WTC11 (cell line): Measurements from ENCODE around the gene ADAMTS18. TPM values are rescaled to one million over a fixed set of nuclear protein-coding genes. Genes with fewer than 3 reads are reported as not detected.

Experiments used
- ATAC-seq: fragments of 200-7000 bp; cut with Tn5 transposase; 2 replicates; pipeline ENCODE4 v1.10.0; 2021; ENCODE audit warnings: mild to moderate bottlenecking, moderate library complexity
- CTCF ChIA-PET: fragments of 300-600 bp; sonication (Branson Sonifier 250); formaldehyde crosslinking; loops from one replicate; lab custom pipeline; 2021; ENCODE audit warnings: antibody characterized with exemption; lab: Charles Lee
- POLR2A ChIA-PET: fragments of 350-600 bp; sonication (Branson Sonifier 250); formaldehyde crosslinking; loops from one replicate; lab custom pipeline; 2021; ENCODE audit warnings: antibody characterized with exemption; lab: Charles Lee
- DNase-seq: peaks from one replicate; pipeline ENCODE4 v3.0.0; 2021; ENCODE audit warnings: low spot score
- H3K27ac Mint-ChIP-seq: 2 replicates; pipeline ENCODE4 v1.8.0; 2021; ENCODE audit warnings: mixed read lengths
- H3K27me3 Mint-ChIP-seq: 2 replicates; pipeline ENCODE4 v1.8.0; 2021; ENCODE audit warnings: low read depth, mild to moderate bottlenecking, moderate library complexity, mixed read lengths
- H3K36me3 Mint-ChIP-seq: 2 replicates; pipeline ENCODE4 v1.8.0; 2021; ENCODE audit warnings: mixed read lengths
- H3K4me1 Mint-ChIP-seq: 2 replicates; pipeline ENCODE4 v1.8.0; 2022; ENCODE audit warnings: mixed read lengths
- H3K4me3 Mint-ChIP-seq: 2 replicates; pipeline ENCODE4 v1.8.0; 2021; ENCODE audit warnings: mild to moderate bottlenecking, moderate library complexity, mixed read lengths
- H3K9me3 Mint-ChIP-seq: 2 replicates; pipeline ENCODE4 v1.8.0; 2021; ENCODE audit warnings: mixed read lengths
- ELF4 ChIP-seq: sonication (generic); formaldehyde crosslinking; IDR thresholded peaks from 2 replicates; pipeline ENCODE4 v1.8.1; 2022; ENCODE audit warnings: low read depth, mild to moderate bottlenecking, moderate library complexity, missing genetic modification reagents
- EMX1 ChIP-seq: fragments of 250-450 bp; sonication (Bioruptor Pico); IDR thresholded peaks from 2 replicates; pipeline ENCODE4 v1.8.0; 2021; ENCODE audit warnings: mild to moderate bottlenecking
- ESRRA ChIP-seq: sonication (generic); formaldehyde crosslinking; IDR thresholded peaks from 2 replicates; pipeline ENCODE4 v1.8.1; 2022; ENCODE audit warnings: mild to moderate bottlenecking, missing genetic modification reagents, borderline replicate concordance
- FOXJ3 ChIP-seq: sonication (generic); formaldehyde crosslinking; IDR thresholded peaks from 2 replicates; pipeline ENCODE4 v1.9.0; 2021; ENCODE audit warnings: missing genetic modification reagents, mild to moderate bottlenecking, borderline replicate concordance
- FOXK1 ChIP-seq: sonication (generic); formaldehyde crosslinking; IDR thresholded peaks from 2 replicates; pipeline ENCODE4 v1.8.0; 2022; ENCODE audit warnings: mild to moderate bottlenecking, moderate library complexity, missing genetic modification reagents
- HMGA2 ChIP-seq: fragments of 250-450 bp; sonication (Bioruptor Pico); IDR thresholded peaks from 2 replicates; pipeline ENCODE4 v1.4.0; 2021; ENCODE audit warnings: mild to moderate bottlenecking, moderate library complexity
- IRF2 ChIP-seq: sonication (generic); formaldehyde crosslinking; IDR thresholded peaks from 2 replicates; pipeline ENCODE4 v1.8.0; 2022; ENCODE audit warnings: low read depth, missing genetic modification reagents, borderline replicate concordance
- NFATC4 ChIP-seq: fragments of 250-450 bp; sonication (Bioruptor Pico); IDR thresholded peaks from 2 replicates; pipeline ENCODE4 v1.9.0; 2021; ENCODE audit warnings: mild to moderate bottlenecking
- RORB ChIP-seq: fragments of 250-450 bp; sonication (Bioruptor Pico); IDR thresholded peaks from 2 replicates; pipeline ENCODE4 v1.9.0; 2021; ENCODE audit warnings: mild to moderate bottlenecking
- ZNF263 ChIP-seq: sonication (generic); formaldehyde crosslinking; IDR thresholded peaks from 2 replicates; pipeline ENCODE4 v1.8.1; 2022; ENCODE audit warnings: low read depth, mild to moderate bottlenecking, moderate library complexity, missing genetic modification reagents
- ZNF317 ChIP-seq: sonication (generic); formaldehyde crosslinking; IDR thresholded peaks from 2 replicates; pipeline ENCODE4 v1.8.1; 2023; ENCODE audit warnings: low read depth, mild to moderate bottlenecking, moderate library complexity, missing genetic modification reagents, borderline replicate concordance
- ZNF396 ChIP-seq: fragments of 250-450 bp; sonication (Bioruptor Pico); IDR thresholded peaks from 2 replicates; pipeline ENCODE4 v1.8.0; 2021; ENCODE audit warnings: mild to moderate bottlenecking, moderate library complexity, borderline replicate concordance
- total RNA-seq: library from RNA; stranded (reverse); gene quantifications from 3 replicates; pipeline ENCODE4 v1.2.3, GENCODE V29; 2021
- TF ChIP-seq, protein P1 (sequence below): sonication (generic); formaldehyde crosslinking; conservative IDR thresholded peaks from 2 replicates; pipeline ENCODE4 v1.8.1; 2023; ENCODE audit warnings: mild to moderate bottlenecking, low read depth, missing genetic modification reagents, moderate library complexity
- TF ChIP-seq, protein P2 (sequence below): sonication (generic); formaldehyde crosslinking; IDR thresholded peaks from 2 replicates; pipeline ENCODE4 v1.8.0; 2022; ENCODE audit warnings: mild to moderate bottlenecking, missing genetic modification reagents
- TF ChIP-seq, protein P3 (sequence below): sonication (generic); formaldehyde crosslinking; IDR thresholded peaks from 2 replicates; pipeline ENCODE4 v1.8.1; 2023; ENCODE audit warnings: mild to moderate bottlenecking, missing genetic modification reagents, moderate library complexity
- TF ChIP-seq, protein P4 (sequence below): fragments of 250-450 bp; sonication (Bioruptor Pico); IDR thresholded peaks from 2 replicates; pipeline ENCODE4 v1.8.0; 2021; ENCODE audit warnings: mild to moderate bottlenecking
- TF ChIP-seq, protein P5 (sequence below): sonication (generic); formaldehyde crosslinking; IDR thresholded peaks from 2 replicates; pipeline ENCODE4 v1.8.1; 2022; ENCODE audit warnings: low read depth, missing genetic modification reagents, borderline replicate concordance
- TF ChIP-seq, protein P6 (sequence below): sonication (generic); formaldehyde crosslinking; IDR thresholded peaks from 2 replicates; pipeline ENCODE4 v1.8.1; 2023; ENCODE audit warnings: mild to moderate bottlenecking, missing genetic modification reagents, borderline replicate concordance
- TF ChIP-seq, protein P7 (sequence below): sonication (generic); formaldehyde crosslinking; IDR thresholded peaks from 2 replicates; pipeline ENCODE4 v1.8.1; 2023; ENCODE audit warnings: mild to moderate bottlenecking, moderate library complexity, missing genetic modification reagents

ADAMTS18 gene
- total RNA-seq, 1 experiment from 2014 or later = 0.17 TPM

DNA sequence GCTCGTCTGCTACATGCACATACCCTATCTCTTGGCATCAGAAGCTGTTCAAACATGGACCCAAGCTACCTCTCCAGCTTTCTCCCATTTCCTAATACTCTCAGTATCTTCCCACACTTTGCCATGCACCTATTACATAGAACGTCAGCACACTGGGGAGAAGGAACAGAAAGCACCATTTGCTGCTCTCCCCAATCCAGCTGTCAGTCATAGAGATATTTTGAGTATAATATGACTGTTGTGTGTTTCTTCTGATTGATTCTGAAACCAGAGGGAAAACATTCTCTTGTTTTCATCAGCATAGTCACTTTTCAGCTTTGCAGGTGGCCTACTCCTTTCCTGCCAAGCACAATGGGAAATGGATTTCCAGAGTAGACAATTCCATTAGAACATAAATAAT lies 107.1 kb downstream of the ADAMTS18 start:
- no peaks in the 10 kb centered on the region for H3K9me3 Mint-ChIP-seq
- ChIA-PET POLR2A (no interaction called here), CTCF (no interaction called here)
- H3K4me1 Mint-ChIP-seq = peaks cover 7% of the 10 kb centered on the region
- TF ChIP-seq, protein P1, sequence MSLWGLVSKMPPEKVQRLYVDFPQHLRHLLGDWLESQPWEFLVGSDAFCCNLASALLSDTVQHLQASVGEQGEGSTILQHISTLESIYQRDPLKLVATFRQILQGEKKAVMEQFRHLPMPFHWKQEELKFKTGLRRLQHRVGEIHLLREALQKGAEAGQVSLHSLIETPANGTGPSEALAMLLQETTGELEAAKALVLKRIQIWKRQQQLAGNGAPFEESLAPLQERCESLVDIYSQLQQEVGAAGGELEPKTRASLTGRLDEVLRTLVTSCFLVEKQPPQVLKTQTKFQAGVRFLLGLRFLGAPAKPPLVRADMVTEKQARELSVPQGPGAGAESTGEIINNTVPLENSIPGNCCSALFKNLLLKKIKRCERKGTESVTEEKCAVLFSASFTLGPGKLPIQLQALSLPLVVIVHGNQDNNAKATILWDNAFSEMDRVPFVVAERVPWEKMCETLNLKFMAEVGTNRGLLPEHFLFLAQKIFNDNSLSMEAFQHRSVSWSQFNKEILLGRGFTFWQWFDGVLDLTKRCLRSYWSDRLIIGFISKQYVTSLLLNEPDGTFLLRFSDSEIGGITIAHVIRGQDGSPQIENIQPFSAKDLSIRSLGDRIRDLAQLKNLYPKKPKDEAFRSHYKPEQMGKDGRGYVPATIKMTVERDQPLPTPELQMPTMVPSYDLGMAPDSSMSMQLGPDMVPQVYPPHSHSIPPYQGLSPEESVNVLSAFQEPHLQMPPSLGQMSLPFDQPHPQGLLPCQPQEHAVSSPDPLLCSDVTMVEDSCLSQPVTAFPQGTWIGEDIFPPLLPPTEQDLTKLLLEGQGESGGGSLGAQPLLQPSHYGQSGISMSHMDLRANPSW (CRISPR knock-in tag) = no peak
- TF ChIP-seq ZNF396 (CRISPR knock-in tag) (no peak), ESRRA (CRISPR knock-in tag) (no peak), ZNF317 (CRISPR knock-in tag) (no peak), ELF4 (CRISPR knock-in tag) (no peak), ZNF263 (CRISPR knock-in tag) (no peak), NFATC4 (CRISPR knock-in tag) (no peak), FOXJ3 (CRISPR knock-in tag) (no peak)
- TF ChIP-seq, protein P2, sequence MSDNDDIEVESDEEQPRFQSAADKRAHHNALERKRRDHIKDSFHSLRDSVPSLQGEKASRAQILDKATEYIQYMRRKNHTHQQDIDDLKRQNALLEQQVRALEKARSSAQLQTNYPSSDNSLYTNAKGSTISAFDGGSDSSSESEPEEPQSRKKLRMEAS = no peak
- no peak overlapping the region for H3K27ac Mint-ChIP-seq
- H3K36me3 Mint-ChIP-seq = no peaks in the 10 kb centered on the region
- no peaks in the 10 kb centered on the region for H3K27me3 Mint-ChIP-seq
- H3K4me3 Mint-ChIP-seq = no peak overlapping the region
- ATAC-seq (no peak), DNase-seq (no peak)

DNA sequence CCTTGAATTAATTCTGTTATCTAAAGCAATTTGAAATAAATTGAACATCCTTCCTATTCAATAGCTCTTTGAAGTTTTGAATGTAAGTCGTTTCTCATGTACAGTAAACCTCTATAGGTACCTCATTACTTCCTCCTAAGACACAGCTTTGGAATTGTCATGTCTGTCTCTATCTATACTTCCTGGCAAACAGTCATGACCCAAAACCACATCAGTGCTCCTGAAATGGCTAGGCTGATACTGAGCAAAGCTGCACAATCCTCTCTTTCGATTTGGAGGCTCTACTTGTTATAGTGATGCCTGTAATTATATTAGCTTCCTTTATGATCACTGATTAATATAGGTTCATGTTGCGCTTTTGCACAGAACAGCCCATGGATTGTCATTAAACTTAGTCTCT lies 110.1 kb downstream of the ADAMTS18 start:
- DNase-seq (no peak), ATAC-seq (no peak)
- Mint-ChIP-seq H3K27ac (no peak overlapping the region), H3K27me3 (no peaks in the 10 kb centered on the region; the same call in 1 of the 2 replicates), H3K9me3 (no peaks in the 10 kb centered on the region), H3K4me3 (no peak overlapping the region), H3K36me3 (no peaks in the 10 kb centered on the region), H3K4me1 (no peaks in the 10 kb centered on the region)
- no peak for TF ChIP-seq EMX1
- TF ChIP-seq, protein P3, sequence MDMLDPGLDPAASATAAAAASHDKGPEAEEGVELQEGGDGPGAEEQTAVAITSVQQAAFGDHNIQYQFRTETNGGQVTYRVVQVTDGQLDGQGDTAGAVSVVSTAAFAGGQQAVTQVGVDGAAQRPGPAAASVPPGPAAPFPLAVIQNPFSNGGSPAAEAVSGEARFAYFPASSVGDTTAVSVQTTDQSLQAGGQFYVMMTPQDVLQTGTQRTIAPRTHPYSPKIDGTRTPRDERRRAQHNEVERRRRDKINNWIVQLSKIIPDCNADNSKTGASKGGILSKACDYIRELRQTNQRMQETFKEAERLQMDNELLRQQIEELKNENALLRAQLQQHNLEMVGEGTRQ = no peak
- ChIA-PET CTCF (no interaction called here), POLR2A (interaction anchor here (0.8 kb wide), 1 partner anchor 75 kb away, joined by 3 read pairs; no protein-coding TSS in a partner anchor)

DNA sequence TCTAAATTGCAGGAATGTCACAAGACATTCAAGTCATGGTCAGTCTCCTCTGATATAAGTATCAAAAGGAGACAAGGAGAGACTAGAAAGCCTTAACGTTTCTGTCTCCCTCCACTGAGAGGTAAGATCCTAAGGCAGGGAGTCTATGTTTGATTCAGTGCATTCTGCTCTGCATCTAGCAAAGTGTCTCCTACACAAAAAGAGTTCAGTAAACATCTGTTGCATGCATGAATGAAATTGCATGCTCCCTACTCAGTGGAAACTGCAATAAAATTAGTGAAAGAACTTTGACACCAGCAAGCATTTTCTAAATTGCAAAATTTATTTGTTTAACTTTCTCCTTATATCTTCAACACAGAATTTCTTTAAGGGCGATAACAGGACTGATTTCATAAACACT lies 111.1 kb downstream of the ADAMTS18 start:
- POLR2A ChIA-PET = no interaction called here
- Mint-ChIP-seq H3K9me3 (no peaks in the 10 kb centered on the region), H3K27me3 (no peaks in the 10 kb centered on the region; the same call in 1 of the 2 replicates), H3K4me3 (no peak overlapping the region), H3K27ac (no peak overlapping the region), H3K4me1 (no peaks in the 10 kb centered on the region), H3K36me3 (no peaks in the 10 kb centered on the region)
- CTCF ChIA-PET = no interaction called here
- ATAC-seq (no peak), DNase-seq (no peak)
- no peak for TF ChIP-seq FOXK1 (CRISPR knock-in tag)
- TF ChIP-seq RORB (CRISPR knock-in tag) = no peak
- TF ChIP-seq, protein P4, sequence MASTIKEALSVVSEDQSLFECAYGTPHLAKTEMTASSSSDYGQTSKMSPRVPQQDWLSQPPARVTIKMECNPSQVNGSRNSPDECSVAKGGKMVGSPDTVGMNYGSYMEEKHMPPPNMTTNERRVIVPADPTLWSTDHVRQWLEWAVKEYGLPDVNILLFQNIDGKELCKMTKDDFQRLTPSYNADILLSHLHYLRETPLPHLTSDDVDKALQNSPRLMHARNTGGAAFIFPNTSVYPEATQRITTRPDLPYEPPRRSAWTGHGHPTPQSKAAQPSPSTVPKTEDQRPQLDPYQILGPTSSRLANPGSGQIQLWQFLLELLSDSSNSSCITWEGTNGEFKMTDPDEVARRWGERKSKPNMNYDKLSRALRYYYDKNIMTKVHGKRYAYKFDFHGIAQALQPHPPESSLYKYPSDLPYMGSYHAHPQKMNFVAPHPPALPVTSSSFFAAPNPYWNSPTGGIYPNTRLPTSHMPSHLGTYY (CRISPR knock-in tag) = no peak
- TF ChIP-seq ZNF317 (CRISPR knock-in tag) = no peak
- TF ChIP-seq IRF2 (CRISPR knock-in tag) = no peak
- no peak for TF ChIP-seq HMGA2
- TF ChIP-seq, protein P5, sequence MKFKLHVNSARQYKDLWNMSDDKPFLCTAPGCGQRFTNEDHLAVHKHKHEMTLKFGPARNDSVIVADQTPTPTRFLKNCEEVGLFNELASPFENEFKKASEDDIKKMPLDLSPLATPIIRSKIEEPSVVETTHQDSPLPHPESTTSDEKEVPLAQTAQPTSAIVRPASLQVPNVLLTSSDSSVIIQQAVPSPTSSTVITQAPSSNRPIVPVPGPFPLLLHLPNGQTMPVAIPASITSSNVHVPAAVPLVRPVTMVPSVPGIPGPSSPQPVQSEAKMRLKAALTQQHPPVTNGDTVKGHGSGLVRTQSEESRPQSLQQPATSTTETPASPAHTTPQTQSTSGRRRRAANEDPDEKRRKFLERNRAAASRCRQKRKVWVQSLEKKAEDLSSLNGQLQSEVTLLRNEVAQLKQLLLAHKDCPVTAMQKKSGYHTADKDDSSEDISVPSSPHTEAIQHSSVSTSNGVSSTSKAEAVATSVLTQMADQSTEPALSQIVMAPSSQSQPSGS (CRISPR knock-in tag) = no peak
- TF ChIP-seq, protein P6, sequence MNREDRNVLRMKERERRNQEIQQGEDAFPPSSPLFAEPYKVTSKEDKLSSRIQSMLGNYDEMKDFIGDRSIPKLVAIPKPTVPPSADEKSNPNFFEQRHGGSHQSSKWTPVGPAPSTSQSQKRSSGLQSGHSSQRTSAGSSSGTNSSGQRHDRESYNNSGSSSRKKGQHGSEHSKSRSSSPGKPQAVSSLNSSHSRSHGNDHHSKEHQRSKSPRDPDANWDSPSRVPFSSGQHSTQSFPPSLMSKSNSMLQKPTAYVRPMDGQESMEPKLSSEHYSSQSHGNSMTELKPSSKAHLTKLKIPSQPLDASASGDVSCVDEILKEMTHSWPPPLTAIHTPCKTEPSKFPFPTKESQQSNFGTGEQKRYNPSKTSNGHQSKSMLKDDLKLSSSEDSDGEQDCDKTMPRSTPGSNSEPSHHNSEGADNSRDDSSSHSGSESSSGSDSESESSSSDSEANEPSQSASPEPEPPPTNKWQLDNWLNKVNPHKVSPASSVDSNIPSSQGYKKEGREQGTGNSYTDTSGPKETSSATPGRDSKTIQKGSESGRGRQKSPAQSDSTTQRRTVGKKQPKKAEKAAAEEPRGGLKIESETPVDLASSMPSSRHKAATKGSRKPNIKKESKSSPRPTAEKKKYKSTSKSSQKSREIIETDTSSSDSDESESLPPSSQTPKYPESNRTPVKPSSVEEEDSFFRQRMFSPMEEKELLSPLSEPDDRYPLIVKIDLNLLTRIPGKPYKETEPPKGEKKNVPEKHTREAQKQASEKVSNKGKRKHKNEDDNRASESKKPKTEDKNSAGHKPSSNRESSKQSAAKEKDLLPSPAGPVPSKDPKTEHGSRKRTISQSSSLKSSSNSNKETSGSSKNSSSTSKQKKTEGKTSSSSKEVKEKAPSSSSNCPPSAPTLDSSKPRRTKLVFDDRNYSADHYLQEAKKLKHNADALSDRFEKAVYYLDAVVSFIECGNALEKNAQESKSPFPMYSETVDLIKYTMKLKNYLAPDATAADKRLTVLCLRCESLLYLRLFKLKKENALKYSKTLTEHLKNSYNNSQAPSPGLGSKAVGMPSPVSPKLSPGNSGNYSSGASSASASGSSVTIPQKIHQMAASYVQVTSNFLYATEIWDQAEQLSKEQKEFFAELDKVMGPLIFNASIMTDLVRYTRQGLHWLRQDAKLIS (CRISPR knock-in tag) = no peak
- TF ChIP-seq, protein P7, sequence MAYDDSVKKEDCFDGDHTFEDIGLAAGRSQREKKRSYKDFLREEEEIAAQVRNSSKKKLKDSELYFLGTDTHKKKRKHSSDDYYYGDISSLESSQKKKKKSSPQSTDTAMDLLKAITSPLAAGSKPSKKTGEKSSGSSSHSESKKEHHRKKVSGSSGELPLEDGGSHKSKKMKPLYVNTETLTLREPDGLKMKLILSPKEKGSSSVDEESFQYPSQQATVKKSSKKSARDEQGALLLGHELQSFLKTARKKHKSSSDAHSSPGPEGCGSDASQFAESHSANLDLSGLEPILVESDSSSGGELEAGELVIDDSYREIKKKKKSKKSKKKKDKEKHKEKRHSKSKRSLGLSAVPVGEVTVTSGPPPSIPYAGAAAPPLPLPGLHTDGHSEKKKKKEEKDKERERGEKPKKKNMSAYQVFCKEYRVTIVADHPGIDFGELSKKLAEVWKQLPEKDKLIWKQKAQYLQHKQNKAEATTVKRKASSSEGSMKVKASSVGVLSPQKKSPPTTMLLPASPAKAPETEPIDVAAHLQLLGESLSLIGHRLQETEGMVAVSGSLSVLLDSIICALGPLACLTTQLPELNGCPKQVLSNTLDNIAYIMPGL (CRISPR knock-in tag) = no peak
